T-helper 17 cell (primary cell): ENCODE results near the gene HOXB1. TPM values are rescaled to one million over a fixed set of nuclear protein-coding genes. Genes with fewer than 3 reads are reported as not detected.

Experiments used
- ATAC-seq: fragments of 150-1000 bp; cut with Tn5 transposase; 2 replicates; pipeline ENCODE4 v1.10.0; 2021; ENCODE audit warnings: mild to moderate bottlenecking, moderate library complexity
- DNase-seq, 3 donors: peaks; one replicate each; pipeline versions ENCODE4 v3.0.0 to v3.0.0-alpha.2; 2020 to 2021
- H3K9me3 ChIP-seq: one replicate; pipeline ENCODE4 v1.7.0; 2013; ENCODE audit warnings: low read length, mild to moderate bottlenecking; ENCODE audit not compliant: control insufficient read depth, poor library complexity, severe bottlenecking
- H3K27ac Mint-ChIP-seq: one replicate; pipeline ENCODE4 v1.8.0; 2022; ENCODE audit warnings: mild to moderate bottlenecking, moderate library complexity, mixed read lengths
- H3K27me3 Mint-ChIP-seq: one replicate; pipeline ENCODE4 v1.8.0; 2022; ENCODE audit warnings: mixed read lengths
- H3K36me3 Mint-ChIP-seq: one replicate; pipeline ENCODE4 v1.8.0; 2022; ENCODE audit warnings: low read depth, mixed read lengths
- H3K4me1 Mint-ChIP-seq: one replicate; pipeline ENCODE4 v1.8.0; 2022; ENCODE audit warnings: mild to moderate bottlenecking, mixed read lengths
- H3K4me3 Mint-ChIP-seq: one replicate; pipeline ENCODE4 v1.8.0; 2022; ENCODE audit warnings: mild to moderate bottlenecking, moderate library complexity, mixed read lengths
- total RNA-seq, 4 donors: library from RNA in 2 of 4; stranded (reverse) in 2 of 4; gene quantifications; one replicate each; pipeline ENCODE4 v1.2.3 and lab custom pipeline; 2022 to 2026

HOXB1 gene
- total RNA-seq, 2 donors from 2014 or later, result not detected

GRCh38 chr17:48546924-48547807, 16.4 kb upstream of the HOXB1 start:
- ATAC-seq, result no peak
- H3K27me3 Mint-ChIP-seq, result peaks cover 3% of the 10 kb centered on the region
- peaks cover 19% of the 10 kb centered on the region for H3K4me1 Mint-ChIP-seq

GRCh38 chr17:48546137-48546923, 15.5 kb upstream of the HOXB1 start:
- Mint-ChIP-seq H3K36me3 (peaks cover 10% of the 10 kb centered on the region), H3K4me3 (peak overlapping the region; percentile 96), H3K27ac (peak overlapping the region; percentile 98), H3K27me3 (peaks cover 8% of the 10 kb centered on the region), H3K4me1 (peaks cover 24% of the 10 kb centered on the region)
- no peak for DNase-seq
- ATAC-seq, result no peak
- H3K9me3 ChIP-seq, result no peaks in the 10 kb centered on the region

More at GRCh38 chr17:48546924-48547807, 16.4 kb upstream of the HOXB1 start:
- no peak for DNase-seq
- H3K4me3 Mint-ChIP-seq, result peak overlapping the region; percentile 96
- peaks cover 6% of the 10 kb centered on the region for H3K36me3 Mint-ChIP-seq
- no peaks in the 10 kb centered on the region for H3K9me3 ChIP-seq
- H3K27ac Mint-ChIP-seq, result peak overlapping the region; percentile 98

- Mint-ChIP-seq H3K4me1 (peaks cover 28% of the 10 kb centered on the region), H3K4me3 (peak overlapping the region; percentile 96), H3K27ac (peak overlapping the region; percentile 98), H3K36me3 (peaks cover 10% of the 10 kb centered on the region), H3K27me3 (peaks cover 8% of the 10 kb centered on the region)
- H3K9me3 ChIP-seq, result no peaks in the 10 kb centered on the region
- DNase-seq (no peak), ATAC-seq (no peak)
These were observed 14.7 kb upstream of the HOXB1 start for GRCh38 chr17:48545539-48545938.

- DNase-seq, result no peak
- no peaks in the 10 kb centered on the region for H3K9me3 ChIP-seq
- Mint-ChIP-seq H3K27me3 (peaks cover 11% of the 10 kb centered on the region), H3K4me3 (peak within 1 kb of the TSS; percentile 96), H3K4me1 (peaks cover 33% of the 10 kb centered on the region), H3K36me3 (peaks cover 10% of the 10 kb centered on the region), H3K27ac (peak within 1 kb of the TSS; percentile 98)
- ATAC-seq, result no peak
These were observed 14.2 kb upstream of the HOXB1 start, which contains the start of gene HOXB2 for GRCh38 chr17:48545022-48545375. TSS of gene HOXB2 (minus strand) at chr17:48545109. CDS start at chr17:48544911, 198 bp downstream.

- Mint-ChIP-seq H3K27me3 (peaks cover 13% of the 10 kb centered on the region), H3K4me1 (peaks cover 35% of the 10 kb centered on the region), H3K36me3 (peaks cover 10% of the 10 kb centered on the region), H3K27ac (peak overlapping the region; percentile 98), H3K4me3 (peak overlapping the region; percentile 96)
- ATAC-seq (no peak), DNase-seq (peak in 2 of 3 donors; percentile 29 to 30)
- no peaks in the 10 kb centered on the region for H3K9me3 ChIP-seq
These were observed 13.7 kb upstream of the HOXB1 start for GRCh38 chr17:48544349-48545021.

GRCh38 chr17:48543854-48544348, 13.1 kb upstream of the HOXB1 start:
- peak; percentile 42 for ATAC-seq
- H3K27me3 Mint-ChIP-seq, result peaks cover 13% of the 10 kb centered on the region
- no peak for DNase-seq
- peaks cover 33% of the 10 kb centered on the region for H3K4me1 Mint-ChIP-seq
- H3K4me3 Mint-ChIP-seq, result peak overlapping the region; percentile 96
- peaks cover 10% of the 10 kb centered on the region for H3K36me3 Mint-ChIP-seq
- H3K9me3 ChIP-seq, result no peaks in the 10 kb centered on the region
- peak overlapping the region; percentile 98 for H3K27ac Mint-ChIP-seq

- H3K4me3 Mint-ChIP-seq, result peak overlapping the region; percentile 96
- DNase-seq, result peak; percentile 34 to 49 (median 46)
- H3K27me3 Mint-ChIP-seq, result peaks cover 13% of the 10 kb centered on the region
- peak; percentile 65 for ATAC-seq
- H3K36me3 Mint-ChIP-seq, result peaks cover 10% of the 10 kb centered on the region
- H3K4me1 Mint-ChIP-seq, result peaks cover 32% of the 10 kb centered on the region
- H3K27ac Mint-ChIP-seq, result peak overlapping the region; percentile 98
- no peaks in the 10 kb centered on the region for H3K9me3 ChIP-seq
These were observed 12.5 kb upstream of the HOXB1 start for GRCh38 chr17:48543107-48543853.

GRCh38 chr17:48542698-48543106, 11.9 kb upstream of the HOXB1 start:
- Mint-ChIP-seq H3K36me3 (peaks cover 10% of the 10 kb centered on the region), H3K27ac (peak overlapping the region; percentile 98), H3K4me3 (peak overlapping the region; percentile 96), H3K4me1 (peaks cover 30% of the 10 kb centered on the region), H3K27me3 (peaks cover 13% of the 10 kb centered on the region)
- no peaks in the 10 kb centered on the region for H3K9me3 ChIP-seq
- no peak for ATAC-seq
- no peak for DNase-seq

GRCh38 chr17:48542114-48542656, 11.4 kb upstream of the HOXB1 start:
- H3K27me3 Mint-ChIP-seq, result peaks cover 15% of the 10 kb centered on the region
- H3K27ac Mint-ChIP-seq, result peak overlapping the region; percentile 98
- H3K9me3 ChIP-seq, result no peaks in the 10 kb centered on the region
- H3K4me3 Mint-ChIP-seq, result peak overlapping the region; percentile 96
- peaks cover 35% of the 10 kb centered on the region for H3K4me1 Mint-ChIP-seq
- ATAC-seq, result peak; percentile 17
- DNase-seq, result no peak
- H3K36me3 Mint-ChIP-seq, result peaks cover 10% of the 10 kb centered on the region

GRCh38 chr17:48541577-48542113, 10.8 kb upstream of the HOXB1 start:
- peaks cover 10% of the 10 kb centered on the region for H3K36me3 Mint-ChIP-seq
- no peaks in the 10 kb centered on the region for H3K9me3 ChIP-seq
- H3K27ac Mint-ChIP-seq, result peak overlapping the region; percentile 98
- H3K27me3 Mint-ChIP-seq, result peaks cover 18% of the 10 kb centered on the region
- H3K4me3 Mint-ChIP-seq, result peak overlapping the region; percentile 96
- H3K4me1 Mint-ChIP-seq, result peaks cover 36% of the 10 kb centered on the region
- ATAC-seq (peak; percentile 47), DNase-seq (peak; percentile 26 to 35 (median 32))

GRCh38 chr17:48541036-48541576, 10.3 kb upstream of the HOXB1 start:
- H3K9me3 ChIP-seq, result no peaks in the 10 kb centered on the region
- peaks cover 34% of the 10 kb centered on the region for H3K4me1 Mint-ChIP-seq
- H3K4me3 Mint-ChIP-seq, result peak overlapping the region; percentile 96
- ATAC-seq (peak; percentile 16), DNase-seq (no peak)
- H3K27ac Mint-ChIP-seq, result peak overlapping the region; percentile 98
- peaks cover 10% of the 10 kb centered on the region for H3K36me3 Mint-ChIP-seq
- H3K27me3 Mint-ChIP-seq, result peaks cover 18% of the 10 kb centered on the region
